Measurements from ENCODE around the gene SCAMP2. TPM values are rescaled to one million over a fixed set of nuclear protein-coding genes. Genes with fewer than 3 reads are reported as not detected.

Gene SCAMP2
- total RNA-seq, 2 donors from 2014 or later, result 47.5 to 50.9 TPM

DNA sequence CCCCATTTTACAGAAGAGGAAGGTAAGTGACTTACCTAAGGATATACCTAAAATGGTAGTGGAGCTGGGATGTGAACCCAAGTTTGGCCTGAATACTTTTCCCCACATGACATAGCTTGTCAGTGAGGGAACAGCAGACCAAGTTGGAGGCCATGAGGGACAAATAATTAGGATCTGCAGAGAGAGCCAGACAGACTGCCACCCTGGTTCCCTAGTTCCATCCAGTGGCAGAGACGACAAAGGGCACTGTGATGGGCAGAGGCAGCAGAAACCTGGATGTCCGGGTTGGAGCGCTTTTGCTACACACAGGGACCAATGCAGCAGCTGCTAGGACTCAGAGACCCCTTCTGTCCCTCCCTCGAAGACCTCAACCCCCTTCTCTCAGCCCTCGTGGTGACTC lies 45.6 kb downstream of the SCAMP2 start:
- TF ChIP-seq, protein P1, sequence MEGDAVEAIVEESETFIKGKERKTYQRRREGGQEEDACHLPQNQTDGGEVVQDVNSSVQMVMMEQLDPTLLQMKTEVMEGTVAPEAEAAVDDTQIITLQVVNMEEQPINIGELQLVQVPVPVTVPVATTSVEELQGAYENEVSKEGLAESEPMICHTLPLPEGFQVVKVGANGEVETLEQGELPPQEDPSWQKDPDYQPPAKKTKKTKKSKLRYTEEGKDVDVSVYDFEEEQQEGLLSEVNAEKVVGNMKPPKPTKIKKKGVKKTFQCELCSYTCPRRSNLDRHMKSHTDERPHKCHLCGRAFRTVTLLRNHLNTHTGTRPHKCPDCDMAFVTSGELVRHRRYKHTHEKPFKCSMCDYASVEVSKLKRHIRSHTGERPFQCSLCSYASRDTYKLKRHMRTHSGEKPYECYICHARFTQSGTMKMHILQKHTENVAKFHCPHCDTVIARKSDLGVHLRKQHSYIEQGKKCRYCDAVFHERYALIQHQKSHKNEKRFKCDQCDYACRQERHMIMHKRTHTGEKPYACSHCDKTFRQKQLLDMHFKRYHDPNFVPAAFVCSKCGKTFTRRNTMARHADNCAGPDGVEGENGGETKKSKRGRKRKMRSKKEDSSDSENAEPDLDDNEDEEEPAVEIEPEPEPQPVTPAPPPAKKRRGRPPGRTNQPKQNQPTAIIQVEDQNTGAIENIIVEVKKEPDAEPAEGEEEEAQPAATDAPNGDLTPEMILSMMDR (conservative IDR thresholded peaks at IDR 0.05), result no peak
- Histone ChIP-seq H3K36me3 (ENCODE audit: control insufficient read depth, insufficient read depth, low read length) (no peaks in the 10 kb centered on the region), H3K9ac (ENCODE audit: extremely low read depth, low read length, poor library complexity, severe bottlenecking) (no peak overlapping the region), H3K4me3 (ENCODE audit: low read length) (no peak overlapping the region), H3K9me3 (ENCODE audit: control insufficient read depth, low read length) (no peaks in the 10 kb centered on the region), H3K27ac (ENCODE audit: low read depth, low read length) (no peak overlapping the region), H3K4me1 (ENCODE audit: control insufficient read depth, insufficient read depth, low read length) (no peaks in the 10 kb centered on the region), H3K27me3 (ENCODE audit: control insufficient read depth, insufficient read depth, low read length, poor library complexity, severe bottlenecking) (peaks cover 58% of the 10 kb centered on the region)
- no peak overlapping the region for H3K4me3 Mint-ChIP-seq
- no peak for DNase-seq
- H3K36me3 Mint-ChIP-seq (ENCODE audit: low read depth), result no peaks in the 10 kb centered on the region
- no peaks in the 10 kb centered on the region for H3K4me1 Mint-ChIP-seq
- no peak overlapping the region for H3K27ac Mint-ChIP-seq
- H3K9me3 Mint-ChIP-seq, result no peaks in the 10 kb centered on the region
- WGBS, 2 experiments (ENCODE audit: insufficient coverage in 1 of 2, insufficient read length in 1 of 2), result 67 to 72% methylated on average over 4 to 5 of the region's 5 CpGs
- peaks cover 49% of the 10 kb centered on the region for H3K27me3 Mint-ChIP-seq (ENCODE audit: insufficient read depth)

DNA sequence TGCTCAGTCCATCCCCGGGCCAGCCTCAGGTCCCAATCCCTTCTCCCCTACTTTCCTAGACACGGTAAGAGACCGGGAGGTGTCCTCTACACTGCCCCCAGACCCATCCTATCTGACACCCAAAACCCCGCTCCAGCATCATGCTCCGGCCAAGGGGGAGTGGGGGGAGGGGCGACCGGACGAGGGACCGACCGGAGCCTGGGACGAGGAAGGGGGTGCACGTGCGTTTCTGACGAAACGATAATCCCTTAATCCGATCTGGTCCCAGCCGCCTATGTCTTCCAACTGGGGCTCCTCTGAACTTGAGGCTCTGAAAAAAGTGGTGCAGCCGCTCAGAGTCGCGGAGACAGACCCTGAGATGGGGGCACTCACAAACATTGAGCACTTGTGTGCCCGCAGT lies 46.2 kb downstream of the SCAMP2 start:
- Histone ChIP-seq H3K9ac (ENCODE audit: extremely low read depth, low read length, poor library complexity, severe bottlenecking) (no peak overlapping the region), H3K36me3 (ENCODE audit: control insufficient read depth, insufficient read depth, low read length) (no peaks in the 10 kb centered on the region), H3K4me1 (ENCODE audit: control insufficient read depth, insufficient read depth, low read length) (no peaks in the 10 kb centered on the region), H3K4me3 (ENCODE audit: low read length) (no peak overlapping the region), H3K9me3 (ENCODE audit: control insufficient read depth, low read length) (no peaks in the 10 kb centered on the region), H3K27ac (ENCODE audit: low read depth, low read length) (no peak overlapping the region), H3K27me3 (ENCODE audit: control insufficient read depth, insufficient read depth, low read length, poor library complexity, severe bottlenecking) (peaks cover 59% of the 10 kb centered on the region)
- no peak for DNase-seq
- WGBS, 2 experiments (ENCODE audit: insufficient coverage in 1 of 2, insufficient read length in 1 of 2), result 37 to 48% methylated on average over 13 to 19 of the region's 21 CpGs
- peaks cover 49% of the 10 kb centered on the region for H3K27me3 Mint-ChIP-seq (ENCODE audit: insufficient read depth)
- H3K4me3 Mint-ChIP-seq, result no peak overlapping the region
- no peaks in the 10 kb centered on the region for H3K36me3 Mint-ChIP-seq (ENCODE audit: low read depth)
- TF ChIP-seq, protein P1 (conservative IDR thresholded peaks at IDR 0.05), result no peak
- no peak overlapping the region for H3K27ac Mint-ChIP-seq
- no peaks in the 10 kb centered on the region for H3K4me1 Mint-ChIP-seq
- H3K9me3 Mint-ChIP-seq, result no peaks in the 10 kb centered on the region

DNA sequence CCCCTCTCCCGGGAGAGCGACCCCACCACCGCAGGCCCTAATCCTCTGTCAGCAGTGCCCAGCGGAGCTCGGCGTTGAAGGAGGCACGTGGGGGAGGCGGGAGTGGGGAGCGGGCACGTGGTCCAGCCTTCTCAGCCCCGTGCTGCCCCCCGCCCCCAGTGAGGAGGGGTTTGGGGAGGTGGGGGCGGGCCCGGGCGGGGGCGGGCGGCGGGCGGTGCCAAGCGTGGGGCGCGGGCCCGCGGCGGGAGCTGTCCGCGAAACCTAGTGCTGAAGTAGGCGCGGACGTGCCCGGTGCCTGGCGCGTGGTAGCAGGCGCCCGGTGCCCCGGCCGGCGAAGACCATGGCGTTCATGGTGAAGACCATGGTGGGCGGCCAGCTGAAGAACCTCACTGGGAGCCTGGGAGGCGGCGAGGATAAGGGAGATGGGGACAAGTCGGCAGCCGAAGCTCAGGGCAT lies 46.8 kb downstream of the SCAMP2 start, which contains the start of gene CPLX3:
Gene CPLX3, plus strand, starts transcription at position 264 of the 456 bp plus-strand sequence. Its CDS starts 77 bp downstream, at position 341.
- Histone ChIP-seq H3K4me1 (ENCODE audit: control insufficient read depth, insufficient read depth, low read length) (no peaks in the 10 kb centered on the region), H3K27ac (ENCODE audit: low read depth, low read length) (no peak within 1 kb of the TSS), H3K9me3 (ENCODE audit: control insufficient read depth, low read length) (no peaks in the 10 kb centered on the region), H3K36me3 (ENCODE audit: control insufficient read depth, insufficient read depth, low read length) (no peaks in the 10 kb centered on the region), H3K9ac (ENCODE audit: extremely low read depth, low read length, poor library complexity, severe bottlenecking) (no peak within 1 kb of the TSS), H3K4me3 (ENCODE audit: low read length) (no peak within 1 kb of the TSS), H3K27me3 (ENCODE audit: control insufficient read depth, insufficient read depth, low read length, poor library complexity, severe bottlenecking) (peaks cover 59% of the 10 kb centered on the region)
- DNase-seq, result peak; percentile 85
- H3K27me3 Mint-ChIP-seq (ENCODE audit: insufficient read depth), result peaks cover 49% of the 10 kb centered on the region
- WGBS, 2 experiments (ENCODE audit: insufficient coverage in 1 of 2, insufficient read length in 1 of 2), result 10 to 21% methylated on average over 11 to 39 of the region's 44 CpGs
- no peaks in the 10 kb centered on the region for H3K9me3 Mint-ChIP-seq
- H3K4me1 Mint-ChIP-seq, result no peaks in the 10 kb centered on the region
- H3K27ac Mint-ChIP-seq, result no peak within 1 kb of the TSS
- H3K4me3 Mint-ChIP-seq, result no peak within 1 kb of the TSS
- TF ChIP-seq, protein P1 (conservative IDR thresholded peaks at IDR 0.05), result no peak
- no peaks in the 10 kb centered on the region for H3K36me3 Mint-ChIP-seq (ENCODE audit: low read depth)
